ENCODE results near the gene SGMS1.

Gene SGMS1

DNA sequence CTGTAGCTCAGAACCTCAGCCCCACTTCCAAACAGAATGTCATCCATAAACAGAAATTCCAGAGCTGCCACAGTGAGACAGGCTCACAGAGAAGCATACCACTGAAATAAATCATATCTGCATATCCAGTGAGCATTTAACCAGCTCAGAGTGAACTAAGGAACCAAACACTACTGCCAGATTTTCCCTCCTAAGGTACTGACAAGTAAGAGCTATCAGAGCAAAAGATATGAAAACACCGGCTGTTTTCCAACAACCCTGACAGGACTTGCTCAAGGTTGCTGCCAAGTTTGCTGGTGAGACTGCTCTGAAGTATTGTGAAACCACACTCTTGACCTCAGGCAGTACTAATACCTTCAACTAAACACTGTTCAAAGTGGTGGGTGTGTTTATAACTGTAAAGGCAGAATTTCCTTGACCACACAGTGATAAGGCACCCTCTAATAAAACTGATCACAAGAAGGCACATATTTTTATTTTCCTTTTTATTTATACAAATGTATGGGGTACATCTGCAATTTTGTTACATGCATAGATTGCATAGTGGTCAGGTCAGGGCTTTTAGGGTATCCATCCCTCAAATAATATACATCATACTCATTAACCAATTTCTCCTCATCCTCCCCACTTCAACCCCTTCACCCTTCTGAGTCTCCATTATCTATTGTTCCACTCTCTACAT is 18.3 kb downstream of the SGMS1 start:
- TF ChIP-seq, protein P1, sequence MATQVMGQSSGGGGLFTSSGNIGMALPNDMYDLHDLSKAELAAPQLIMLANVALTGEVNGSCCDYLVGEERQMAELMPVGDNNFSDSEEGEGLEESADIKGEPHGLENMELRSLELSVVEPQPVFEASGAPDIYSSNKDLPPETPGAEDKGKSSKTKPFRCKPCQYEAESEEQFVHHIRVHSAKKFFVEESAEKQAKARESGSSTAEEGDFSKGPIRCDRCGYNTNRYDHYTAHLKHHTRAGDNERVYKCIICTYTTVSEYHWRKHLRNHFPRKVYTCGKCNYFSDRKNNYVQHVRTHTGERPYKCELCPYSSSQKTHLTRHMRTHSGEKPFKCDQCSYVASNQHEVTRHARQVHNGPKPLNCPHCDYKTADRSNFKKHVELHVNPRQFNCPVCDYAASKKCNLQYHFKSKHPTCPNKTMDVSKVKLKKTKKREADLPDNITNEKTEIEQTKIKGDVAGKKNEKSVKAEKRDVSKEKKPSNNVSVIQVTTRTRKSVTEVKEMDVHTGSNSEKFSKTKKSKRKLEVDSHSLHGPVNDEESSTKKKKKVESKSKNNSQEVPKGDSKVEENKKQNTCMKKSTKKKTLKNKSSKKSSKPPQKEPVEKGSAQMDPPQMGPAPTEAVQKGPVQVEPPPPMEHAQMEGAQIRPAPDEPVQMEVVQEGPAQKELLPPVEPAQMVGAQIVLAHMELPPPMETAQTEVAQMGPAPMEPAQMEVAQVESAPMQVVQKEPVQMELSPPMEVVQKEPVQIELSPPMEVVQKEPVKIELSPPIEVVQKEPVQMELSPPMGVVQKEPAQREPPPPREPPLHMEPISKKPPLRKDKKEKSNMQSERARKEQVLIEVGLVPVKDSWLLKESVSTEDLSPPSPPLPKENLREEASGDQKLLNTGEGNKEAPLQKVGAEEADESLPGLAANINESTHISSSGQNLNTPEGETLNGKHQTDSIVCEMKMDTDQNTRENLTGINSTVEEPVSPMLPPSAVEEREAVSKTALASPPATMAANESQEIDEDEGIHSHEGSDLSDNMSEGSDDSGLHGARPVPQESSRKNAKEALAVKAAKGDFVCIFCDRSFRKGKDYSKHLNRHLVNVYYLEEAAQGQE (IDR thresholded peaks at IDR 0.05; ENCODE audit: insufficient read depth in 1 of 2, low read depth in 2 of 2, low read length in 2 of 2): no peak
- TF ChIP-seq TAF1 (IDR thresholded peaks at IDR 0.05; ENCODE audit: borderline replicate concordance, insufficient read depth, low read length): no peak
- TF ChIP-seq SIN3A (IDR thresholded peaks at IDR 0.05; ENCODE audit: borderline replicate concordance, insufficient read depth, low read length): no peak
- no peak for TF ChIP-seq POLR2AphosphoS5 (IDR thresholded peaks at IDR 0.05; ENCODE audit: low read depth, low read length)
- no peak for TF ChIP-seq FOXP2 (optimal IDR thresholded peaks at IDR 0.05; ENCODE audit: borderline replicate concordance, extremely low read depth, extremely low read length, insufficient read depth)

DNA sequence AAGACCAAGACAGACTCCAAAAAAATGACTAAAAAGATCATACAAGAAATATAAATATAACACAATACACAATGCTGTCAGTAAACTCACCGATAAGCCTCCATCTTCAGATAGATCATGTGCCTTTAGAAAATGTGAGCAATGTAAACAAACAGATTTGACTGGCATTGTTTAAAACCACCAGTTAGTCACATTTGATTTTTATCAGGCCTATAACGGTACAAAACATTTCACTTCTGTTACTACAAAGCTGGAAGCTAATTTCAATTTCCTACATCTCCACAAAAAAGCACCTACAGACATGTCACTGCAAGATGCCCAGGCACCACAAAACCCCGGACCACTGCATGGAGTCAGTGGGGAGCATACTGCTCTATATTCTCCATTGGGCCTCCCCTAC is 18.9 kb downstream of the SGMS1 start:
- TF ChIP-seq, protein P1 (IDR thresholded peaks at IDR 0.05; ENCODE audit: insufficient read depth in 1 of 2, low read depth in 2 of 2, low read length in 2 of 2): no peak
- TF ChIP-seq SIN3A (IDR thresholded peaks at IDR 0.05; ENCODE audit: borderline replicate concordance, insufficient read depth, low read length) (no peak), POLR2AphosphoS5 (IDR thresholded peaks at IDR 0.05; ENCODE audit: low read depth, low read length) (no peak), FOXP2 (optimal IDR thresholded peaks at IDR 0.05; ENCODE audit: borderline replicate concordance, extremely low read depth, extremely low read length, insufficient read depth) (no peak), TAF1 (IDR thresholded peaks at IDR 0.05; ENCODE audit: borderline replicate concordance, insufficient read depth, low read length) (no peak)

DNA sequence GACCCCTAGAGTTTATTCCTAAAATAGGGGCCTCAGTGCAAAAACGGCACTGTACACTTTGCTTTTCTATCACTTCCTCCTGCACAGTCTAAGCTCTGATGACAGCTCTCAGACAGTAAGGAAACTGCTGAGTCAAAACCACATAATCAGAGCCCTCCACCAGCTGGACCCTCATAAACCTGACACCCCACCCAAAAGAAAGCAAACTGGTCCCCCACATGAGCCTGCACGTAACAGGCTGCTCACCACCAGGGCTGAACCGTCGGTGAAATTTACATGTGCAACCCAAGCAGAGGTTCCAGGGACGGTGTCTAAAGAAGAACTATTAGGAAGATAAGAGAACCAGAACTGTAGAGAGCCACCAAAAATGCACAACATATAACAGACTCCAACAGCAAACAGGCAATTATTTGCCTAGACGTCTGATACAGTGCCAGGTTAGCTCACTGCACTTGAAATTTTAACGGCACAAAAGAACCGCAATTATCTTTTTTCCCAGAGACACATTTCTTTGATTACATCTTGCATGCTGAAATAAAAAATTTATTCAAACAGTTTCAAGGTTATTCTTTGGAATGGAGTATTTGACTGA is 19.6 kb downstream of the SGMS1 start:
- no peak for TF ChIP-seq TAF1 (IDR thresholded peaks at IDR 0.05; ENCODE audit: borderline replicate concordance, insufficient read depth, low read length)
- no peak for TF ChIP-seq SIN3A (IDR thresholded peaks at IDR 0.05; ENCODE audit: borderline replicate concordance, insufficient read depth, low read length)

DNA sequence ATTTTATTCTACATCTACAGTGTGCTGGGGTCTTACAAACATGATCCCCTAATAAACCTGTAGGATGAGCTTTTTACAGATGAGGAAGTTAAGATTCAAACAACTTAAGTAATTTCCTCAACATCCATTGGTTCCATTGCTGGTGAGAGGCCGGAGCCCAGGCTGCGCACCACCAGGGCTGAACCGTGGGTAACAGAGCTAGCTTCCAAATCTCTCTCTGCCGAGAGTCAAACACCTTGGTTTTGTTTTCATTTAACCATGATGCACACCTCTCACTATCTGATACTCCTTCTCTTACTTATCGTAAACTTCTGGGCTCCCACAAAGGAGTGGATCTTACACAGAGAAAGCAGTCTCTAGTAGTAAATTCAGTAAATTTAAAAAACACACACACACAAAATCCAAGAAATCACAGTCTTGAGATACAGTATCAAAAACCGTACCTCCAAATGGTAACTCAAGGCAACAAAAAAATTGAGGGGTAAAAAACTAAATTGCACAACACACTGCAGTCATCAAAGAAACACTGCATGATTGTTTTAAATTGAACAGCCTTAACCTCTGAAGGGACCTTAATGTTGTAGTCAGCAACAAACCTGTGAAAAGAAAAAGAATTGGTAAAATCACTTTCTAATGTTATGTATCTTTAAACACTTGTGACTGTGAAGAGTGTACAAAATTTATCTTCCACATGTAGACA is 20.5 kb downstream of the SGMS1 start:
- TF ChIP-seq, protein P1 (IDR thresholded peaks at IDR 0.05; ENCODE audit: insufficient read depth in 1 of 2, low read depth in 2 of 2, low read length in 2 of 2): no peak
- TF ChIP-seq POLR2AphosphoS5 (IDR thresholded peaks at IDR 0.05; ENCODE audit: low read depth, low read length): no peak
- TF ChIP-seq SIN3A (IDR thresholded peaks at IDR 0.05; ENCODE audit: borderline replicate concordance, insufficient read depth, low read length): no peak
- no peak for TF ChIP-seq TAF1 (IDR thresholded peaks at IDR 0.05; ENCODE audit: borderline replicate concordance, insufficient read depth, low read length)

DNA sequence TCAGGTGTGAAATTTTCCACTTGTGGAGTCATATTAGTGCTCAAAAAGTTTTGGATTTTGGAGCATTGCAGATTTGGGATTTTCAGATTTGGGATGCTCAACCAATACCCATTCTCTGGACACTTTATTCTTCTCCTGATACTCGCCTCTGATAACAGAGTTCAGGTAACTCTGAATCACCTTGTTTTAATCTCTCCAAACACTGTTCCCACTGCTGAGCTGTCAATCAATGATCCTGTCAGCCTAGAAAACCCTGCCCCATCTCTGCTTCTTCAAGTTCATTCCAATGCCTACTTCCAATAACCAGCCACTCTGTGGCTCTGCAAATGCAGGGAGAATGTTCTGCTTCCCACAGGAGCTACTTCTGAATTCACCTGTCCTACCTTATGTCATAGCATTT is 21.8 kb downstream of the SGMS1 start:
- TF ChIP-seq, protein P1 (IDR thresholded peaks at IDR 0.05; ENCODE audit: insufficient read depth in 1 of 2, low read depth in 2 of 2, low read length in 2 of 2): no peak
- TF ChIP-seq SIN3A (IDR thresholded peaks at IDR 0.05; ENCODE audit: borderline replicate concordance, insufficient read depth, low read length) (no peak), POLR2AphosphoS5 (IDR thresholded peaks at IDR 0.05; ENCODE audit: low read depth, low read length) (no peak), FOXP2 (optimal IDR thresholded peaks at IDR 0.05; ENCODE audit: borderline replicate concordance, extremely low read depth, extremely low read length, insufficient read depth) (no peak), TAF1 (IDR thresholded peaks at IDR 0.05; ENCODE audit: borderline replicate concordance, insufficient read depth, low read length) (no peak)
